Kidney (tissue), 14 donors: Measurements from ENCODE around the gene LHFPL3. TPM values are rescaled to one million over a fixed set of nuclear protein-coding genes. Genes with fewer than 3 reads are reported as not detected.

Experiments used
- DNase-seq, 5 donors: peaks; one replicate each; pipeline ENCODE4 v3.0.0-alpha.2; 2013 to 2020
- FAIRE-seq: peaks from 2 replicates; lab custom pipeline; 2012; peaks lifted over from hg19 to GRCh38; lab: Jason Lieb, UNC
- H3K27ac ChIP-seq, 2 donors: one replicate each; pipeline ENCODE4 v1.7.0; 2013; ENCODE audit warnings: low read depth in 2 of 2, low read length in 2 of 2, inconsistent platforms in 1 of 2
- H3K27me3 ChIP-seq: one replicate; pipeline ENCODE4 v1.7.1; 2013; ENCODE audit warnings: low read length, inconsistent platforms; ENCODE audit not compliant: control insufficient read depth, insufficient read depth
- H3K36me3 ChIP-seq, 3 donors: one replicate each; pipeline versions ENCODE4 v1.7.0 to v1.7.1; 2013; ENCODE audit warnings: low read length in 3 of 3, control low read depth in 1 of 3, inconsistent platforms in 1 of 3; ENCODE audit not compliant: insufficient read depth in 3 of 3, control insufficient read depth in 2 of 3
- H3K4me1 ChIP-seq, 3 donors: one replicate each; pipeline versions ENCODE4 v1.7.0 to v1.7.1; 2013; ENCODE audit warnings: low read length in 3 of 3, inconsistent platforms in 1 of 3, low read depth in 1 of 3; ENCODE audit not compliant: control insufficient read depth in 2 of 3, insufficient read depth in 2 of 3
- H3K4me3 ChIP-seq, 3 donors: one replicate each; pipeline versions ENCODE4 v1.7.0 to v1.8.1; 2013; ENCODE audit warnings: low read length in 3 of 3, control low read depth in 1 of 3, inconsistent platforms in 1 of 3
- H3K9ac ChIP-seq, 3 donors: one replicate each; pipeline versions ENCODE4 v1.7.0 to v1.7.1; 2013; ENCODE audit warnings: low read length in 3 of 3, control low read depth in 1 of 3, inconsistent platforms in 1 of 3
- H3K9me3 ChIP-seq, 3 donors: one replicate each; pipeline versions ENCODE4 v1.7.0 to v1.7.1; 2013; ENCODE audit warnings: low read length in 3 of 3, control low read depth in 1 of 3, inconsistent platforms in 1 of 3; ENCODE audit not compliant: control insufficient read depth in 2 of 3, insufficient read depth in 1 of 3
- CTCF ChIP-seq: IDR thresholded peaks from 3 replicates; pipeline ENCODE4 v1.5.1; 2012; ENCODE audit warnings: mild to moderate bottlenecking, moderate library complexity, borderline replicate concordance; ENCODE audit not compliant: insufficient read depth; ENCODE audit errors: extremely low read depth
- intact Hi-C: fragments of 100-400 bp; cut with DNase I; formaldehyde crosslinking; loops from one replicate; pipeline ENCODE4 v1.11.1; 2022
- polyA plus RNA-seq: library from polyadenylated mRNA; stranded (reverse); fragments of 350-450 nt; fragmentation: Illumina TruSeq; extraction: RNeasy Lipid Tissue Mini Kit (QIAGEN cat#74804); gene quantifications from one replicate; pipeline ENCODE4 v1.2.3, GENCODE V29; 2014; ENCODE audit warnings: low read depth, low replicate concordance; ENCODE audit not compliant: insufficient read depth
- total RNA-seq: library from RNA; stranded (reverse); fragmentation: NEBNext Ultra II Directional; extraction: Animal tissue kit (Norgen Biotek cat#: 25700); gene quantifications from one replicate; pipeline ENCODE4 v1.2.1, GENCODE V29; 2021
- donor health status: control.
- donor health status: control.
- donor health status: control.
- donor health status: control.
- donor health status: control.
- donor health status: DM: yes; HTN: yes; CAD: no.
- donor health status: Normal renal cell carcinoma (clear cell type).

LHFPL3 gene
- total and polyA plus RNA-seq, 2 donors from 2014 or later = not detected

- no peak for FAIRE-seq
- H3K4me3 ChIP-seq = no peak overlapping the region
- intact Hi-C loops = no loop called here
These were observed 531.5 kb downstream of the LHFPL3 start for GRCh38 chr7:104859754-104860426.

GRCh38 chr7:104861729-104862390 is 533.5 kb downstream of the LHFPL3 start:
- H3K27ac ChIP-seq = no peak overlapping the region
- intact Hi-C loops = no loop called here
- FAIRE-seq = no peak
- no peaks in the 10 kb centered on the region for H3K9me3 ChIP-seq
- no peak overlapping the region for H3K9ac ChIP-seq
- no peak overlapping the region for H3K4me3 ChIP-seq
- no peaks in the 10 kb centered on the region for H3K27me3 ChIP-seq
- no peak for TF ChIP-seq CTCF
- no peak for DNase-seq
- H3K4me1 ChIP-seq = no peaks in the 10 kb centered on the region
- peaks cover 0 to 5% (median 2%) of the 10 kb centered on the region in 3 donors for H3K36me3 ChIP-seq

More at GRCh38 chr7:104859754-104860426, 531.5 kb downstream of the LHFPL3 start:
- Histone ChIP-seq H3K27me3 (no peaks in the 10 kb centered on the region), H3K9me3 (no peaks in the 10 kb centered on the region), H3K27ac (no peak overlapping the region), H3K9ac (no peak overlapping the region), H3K36me3 (peaks cover 0 to 5% (median 2%) of the 10 kb centered on the region in 3 donors), H3K4me1 (no peaks in the 10 kb centered on the region)
- TF ChIP-seq CTCF = no peak
- no peak for DNase-seq

- peaks cover 0 to 5% (median 2%) of the 10 kb centered on the region in 3 donors for H3K36me3 ChIP-seq
- intact Hi-C loops = no loop called here
- H3K9ac ChIP-seq = no peak overlapping the region
- no peak overlapping the region for H3K27ac ChIP-seq
- H3K27me3 ChIP-seq = no peaks in the 10 kb centered on the region
- FAIRE-seq (no peak), DNase-seq (no peak)
- TF ChIP-seq CTCF = no peak
- H3K4me3 ChIP-seq = no peak overlapping the region
- H3K9me3 ChIP-seq = no peaks in the 10 kb centered on the region
- no peaks in the 10 kb centered on the region for H3K4me1 ChIP-seq
These were observed 534.3 kb downstream of the LHFPL3 start for GRCh38 chr7:104862719-104863118.
